Stimulated activated CD8-positive, alpha-beta memory T cell treated with anti-CD3 and anti-CD28 coated beads, Interleukin-12 subunit alpha, Interleukin-12 subunit beta, amount 100 ng/mL, for 4 hours (primary cell): ENCODE measurements around the gene LRRC37A2.
"Not testable (repeated sequence)": the region's sequence is repeated elsewhere in the genome, so short reads cannot be mapped to it uniquely, and the experiment has no call there.

Experiments
- DNase-seq: peaks from one replicate; pipeline ENCODE4 v3.0.0-alpha.2; 2020; ENCODE audit warnings: low read depth

LRRC37A2 gene

DNA sequence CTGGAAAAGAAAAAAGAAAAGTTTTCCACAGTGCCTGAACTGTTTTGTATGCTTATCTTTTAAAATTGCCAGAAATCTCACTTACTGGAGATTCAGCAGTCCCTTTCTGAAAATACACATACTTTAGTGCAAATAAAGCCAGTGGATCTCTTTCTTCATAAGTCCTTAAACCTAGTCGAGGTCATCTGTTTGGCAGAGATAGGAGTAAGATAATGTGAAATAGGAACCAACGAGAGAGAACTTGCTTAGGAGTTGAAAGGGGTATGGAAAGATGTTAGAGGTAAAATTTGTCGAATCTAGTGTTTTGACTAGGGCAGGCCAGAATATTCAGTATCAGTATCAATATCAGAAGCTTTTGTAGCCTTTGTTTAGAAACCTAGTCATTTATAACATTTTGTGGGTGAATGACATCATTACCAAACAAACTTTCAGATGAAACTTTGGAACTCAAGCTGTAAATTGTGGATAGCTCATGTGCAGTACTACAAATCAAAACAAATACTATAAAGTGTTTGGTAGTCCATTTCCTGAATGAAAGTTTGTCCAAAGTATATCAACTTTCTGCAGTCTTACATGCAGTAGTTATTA lies 86.2 kb downstream of the LRRC37A2 start:
- not testable (repeated sequence) for DNase-seq

DNA sequence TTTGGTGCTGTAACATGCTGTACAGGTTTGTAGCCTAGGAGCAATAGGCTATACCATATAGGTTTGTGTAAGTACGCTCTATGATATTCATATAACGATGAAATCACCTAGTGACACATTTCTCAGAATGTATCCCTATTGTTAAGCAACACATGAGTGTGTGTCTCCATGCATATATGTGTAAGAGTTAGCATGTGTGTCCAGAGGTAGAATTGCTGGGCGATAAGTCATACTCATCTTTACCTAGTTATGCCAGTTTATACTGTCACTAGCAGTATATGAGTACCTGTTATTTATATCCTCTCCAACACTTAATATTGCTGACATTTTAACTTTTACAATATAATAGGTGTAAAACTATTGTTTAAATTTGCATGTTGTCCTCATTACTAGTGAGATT lies 88.5 kb downstream of the LRRC37A2 start:
- DNase-seq, result not testable (repeated sequence)

DNA sequence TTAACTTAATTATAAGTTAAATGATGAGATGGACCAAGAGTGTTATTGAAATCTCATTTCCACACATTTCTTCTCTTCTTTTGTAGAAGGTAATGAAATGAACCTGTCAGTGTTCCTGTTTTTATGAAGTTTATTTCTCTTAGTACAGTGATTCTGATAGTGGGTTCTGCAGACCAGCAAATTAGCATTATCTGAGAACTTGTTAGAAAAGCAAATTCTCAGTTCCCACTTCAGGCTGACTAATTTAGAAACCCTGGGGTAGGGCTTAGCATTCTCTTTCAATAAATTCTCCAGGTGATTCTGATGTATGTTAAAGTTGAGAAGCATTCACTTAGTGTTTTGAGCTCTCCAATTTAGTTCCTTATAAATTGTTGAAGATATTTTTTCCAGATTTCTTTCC lies 90.9 kb downstream of the LRRC37A2 start:
- DNase-seq, result not testable (repeated sequence)
